ENCODE results near the gene UGT3A1.

Gene UGT3A1

DNA sequence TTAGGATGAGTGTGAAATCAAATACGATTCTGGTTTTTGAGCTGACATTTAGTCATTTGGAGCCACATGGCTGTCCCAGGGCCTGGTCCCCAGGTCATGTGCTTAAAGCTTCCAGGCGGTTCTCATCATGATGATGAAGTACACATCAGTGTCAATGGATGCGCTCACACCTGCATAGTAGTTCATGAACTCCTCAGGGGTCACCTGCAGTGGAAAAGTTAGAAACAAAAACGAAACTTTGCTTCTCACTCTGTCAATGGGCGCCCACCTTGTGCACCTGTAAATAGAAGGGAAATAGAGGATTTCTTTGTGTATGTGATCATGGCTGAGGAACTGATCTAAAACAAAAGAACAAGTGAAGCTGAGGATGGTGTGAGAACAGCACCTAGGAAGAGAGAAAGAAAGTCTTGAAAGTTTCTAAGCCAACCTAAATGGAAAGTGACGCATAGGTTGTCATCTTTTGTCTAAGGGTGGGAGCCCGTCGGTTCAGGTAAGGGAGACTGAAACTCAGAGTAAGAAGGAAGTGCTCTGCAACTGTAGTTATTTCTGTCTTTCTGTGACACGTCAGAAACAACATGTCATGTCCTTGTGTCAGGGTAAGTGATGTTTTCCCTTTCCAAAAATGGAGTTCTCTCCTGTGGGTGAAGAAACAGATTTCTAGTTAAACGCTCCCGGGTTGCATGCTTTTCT lies 86.6 kb downstream of the UGT3A1 start:
- no peak for DNase-seq (ENCODE audit: low read depth)

DNA sequence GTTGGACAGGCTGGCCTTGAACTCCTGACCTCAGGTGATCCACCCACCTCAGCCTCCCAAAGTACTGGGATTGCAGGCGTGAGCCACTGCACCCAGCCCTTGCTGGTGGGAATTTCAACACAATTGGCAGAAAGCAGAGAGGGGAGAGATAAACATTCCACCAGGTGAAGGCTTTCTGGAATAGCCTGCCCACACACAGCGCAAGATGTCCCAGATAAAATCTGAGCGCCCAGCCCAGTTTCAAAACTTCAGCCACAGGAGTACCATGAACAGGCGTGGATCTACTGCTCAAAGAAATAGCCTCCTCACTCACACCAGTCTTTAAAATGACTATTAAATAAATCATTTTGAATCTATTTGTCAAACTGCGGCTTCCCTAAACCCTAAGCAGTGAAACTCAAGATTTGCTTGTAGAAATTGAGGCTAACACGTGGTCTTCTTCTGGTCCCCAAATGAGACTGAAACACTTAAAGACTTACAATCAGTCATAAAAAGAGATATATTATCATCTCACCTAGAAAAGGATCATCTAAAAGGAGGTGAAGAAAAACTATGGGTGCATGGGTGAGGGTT lies 87.5 kb downstream of the UGT3A1 start:
- DNase-seq (ENCODE audit: low read depth), result no peak

GRCh38 chr5:35902046-35902672 lies 89.0 kb downstream of the UGT3A1 start:
- DNase-seq (ENCODE audit: low read depth), result no peak

Measured in stimulated activated CD8-positive, alpha-beta memory T cell treated with anti-CD3 and anti-CD28 coated beads, Interleukin-12 subunit alpha, Interleukin-12 subunit beta, amount 100 ng/mL, for 4 hours (primary cell).